CD4-positive, alpha-beta T cell treated with Interleukin-2 at 100 ng/mL for 4 hours (primary cell): ENCODE measurements around the gene NINJ1.

Experiments
- DNase-seq: peaks from one replicate; pipeline ENCODE4 v3.0.0-alpha.2; 2020; ENCODE audit warnings: low spot score

NINJ1 gene

GRCh38 chr9:93159601-93160471, 25.8 kb upstream of the NINJ1 start:
- peak; percentile 62 for DNase-seq

GRCh38 chr9:93156475-93157008, 22.5 kb upstream of the NINJ1 start:
- peak; percentile 13 for DNase-seq

DNA sequence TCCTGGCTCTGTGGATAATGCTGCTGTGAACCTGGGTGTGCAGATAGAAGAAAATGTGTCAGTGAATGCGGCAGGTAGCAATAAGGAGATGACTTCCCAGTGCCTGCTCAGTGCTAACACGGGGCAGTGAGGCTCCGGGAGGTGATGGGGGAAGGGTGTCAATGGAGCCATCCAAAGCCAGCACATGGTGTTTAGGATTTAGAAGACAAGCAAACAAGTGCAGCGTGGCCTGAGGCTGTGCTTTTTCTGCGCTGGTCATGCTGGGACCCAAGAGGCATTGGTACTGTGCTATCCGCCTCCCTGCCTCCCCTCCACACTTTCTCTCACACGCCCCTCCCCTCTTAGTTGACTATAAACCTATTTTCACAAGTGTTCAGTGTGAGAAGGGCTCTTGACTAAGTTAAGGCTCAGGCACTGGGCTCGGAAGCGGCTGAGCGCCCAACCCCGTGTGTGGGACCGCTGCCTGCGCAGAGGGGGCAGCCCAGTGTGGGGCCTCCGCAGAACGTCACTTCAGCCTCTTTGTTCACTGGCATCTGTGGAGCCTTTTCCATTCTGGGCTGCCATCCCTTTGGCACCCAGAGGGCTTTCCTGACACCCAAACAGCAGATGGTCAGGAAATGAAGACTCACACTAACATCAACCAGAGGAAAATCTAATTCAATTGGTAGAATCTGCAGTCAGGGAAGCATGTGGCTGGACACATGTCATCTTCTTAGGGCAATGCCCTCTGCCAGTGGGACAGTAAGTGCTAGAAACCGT, 21.8 kb upstream of the NINJ1 start:
- DNase-seq, result no peak

DNA sequence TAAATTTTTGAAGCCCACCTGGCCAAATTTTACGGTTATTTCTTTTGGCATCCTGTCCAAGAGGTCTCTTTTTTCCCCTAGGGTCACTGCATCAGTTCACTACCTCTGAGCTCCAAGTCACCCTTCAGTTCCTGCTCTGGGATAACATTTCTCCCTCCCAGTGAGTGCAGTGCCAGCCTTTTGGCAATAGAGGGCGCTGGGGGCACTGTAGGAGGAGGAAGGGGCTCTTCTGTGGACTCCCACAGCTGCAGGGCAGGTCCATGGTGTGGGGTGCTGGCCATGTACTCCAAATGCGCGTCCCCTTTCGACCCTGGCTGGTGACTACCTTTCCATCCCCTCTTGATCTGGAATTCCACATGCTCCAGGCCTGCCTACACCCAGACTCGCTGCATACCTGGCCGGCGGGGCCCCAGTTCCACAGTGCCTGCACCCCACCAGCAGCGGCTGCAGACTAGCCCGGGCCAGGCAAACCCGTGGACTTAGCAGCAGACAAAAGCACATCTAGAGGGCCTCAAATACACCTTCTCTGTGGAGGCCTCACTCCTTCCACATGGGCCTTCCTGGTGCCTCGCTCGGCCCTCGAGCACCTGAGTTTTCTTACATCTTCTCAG, 20.3 kb upstream of the NINJ1 start:
- DNase-seq, result peak; percentile 39

DNA sequence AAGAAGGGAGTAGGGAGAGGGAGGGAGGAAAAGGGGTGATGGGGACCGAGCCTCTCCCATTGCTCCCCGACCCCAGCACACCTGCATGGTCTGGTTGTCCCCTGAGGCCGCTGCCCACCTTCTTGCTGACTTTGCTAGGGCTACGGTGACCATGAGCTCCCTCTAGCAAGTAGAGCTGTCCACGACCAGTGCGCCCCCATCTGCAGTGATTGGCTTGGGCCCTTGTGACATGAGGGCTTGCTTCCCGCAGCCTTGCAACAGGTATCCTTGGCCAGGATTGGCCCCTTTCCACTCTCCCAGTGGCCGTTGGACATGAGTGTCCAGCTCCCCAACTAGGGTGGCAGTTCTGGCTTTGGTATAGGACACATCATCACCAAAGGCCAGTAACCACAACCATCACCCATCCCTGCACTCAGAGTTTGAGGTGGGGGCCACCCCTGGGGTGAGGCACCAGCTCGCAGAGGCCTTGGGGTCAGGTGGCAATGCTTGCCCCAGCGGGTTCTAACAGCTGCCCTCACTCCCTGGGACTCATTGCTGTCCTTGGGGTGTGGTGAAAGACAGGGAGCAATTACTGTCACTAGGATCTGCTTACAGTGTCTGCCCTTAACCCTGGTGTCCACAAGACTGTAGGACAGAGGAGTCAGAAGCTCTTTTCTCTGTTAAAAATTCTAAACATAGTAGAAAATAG, 17.2 kb upstream of the NINJ1 start:
- no peak for DNase-seq

GRCh38 chr9:93149361-93149760, 15.3 kb upstream of the NINJ1 start:
- no peak for DNase-seq

DNA sequence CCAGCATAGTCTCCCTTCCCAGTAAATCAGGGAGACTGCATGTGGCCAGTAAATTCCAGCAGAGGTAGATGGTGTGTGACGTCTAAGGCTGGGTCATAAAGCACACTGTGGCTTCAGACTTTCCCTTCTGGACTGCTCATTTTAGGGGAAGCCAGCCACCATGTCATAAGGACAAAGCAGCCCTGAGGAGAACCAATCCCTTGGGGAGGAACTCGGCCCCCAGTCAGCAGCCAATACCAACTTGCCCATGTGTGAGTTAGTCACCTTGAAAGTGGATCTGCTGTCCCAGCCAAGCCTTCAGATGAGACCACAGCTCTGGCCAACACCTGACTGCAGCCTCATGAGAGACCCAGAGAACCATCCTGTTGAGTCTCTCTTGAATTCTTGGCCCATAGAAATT, 14.7 kb upstream of the NINJ1 start:
- DNase-seq, result no peak

- no peak for DNase-seq
These were observed 13.6 kb upstream of the NINJ1 start for GRCh38 chr9:93147632-93148031.

DNA sequence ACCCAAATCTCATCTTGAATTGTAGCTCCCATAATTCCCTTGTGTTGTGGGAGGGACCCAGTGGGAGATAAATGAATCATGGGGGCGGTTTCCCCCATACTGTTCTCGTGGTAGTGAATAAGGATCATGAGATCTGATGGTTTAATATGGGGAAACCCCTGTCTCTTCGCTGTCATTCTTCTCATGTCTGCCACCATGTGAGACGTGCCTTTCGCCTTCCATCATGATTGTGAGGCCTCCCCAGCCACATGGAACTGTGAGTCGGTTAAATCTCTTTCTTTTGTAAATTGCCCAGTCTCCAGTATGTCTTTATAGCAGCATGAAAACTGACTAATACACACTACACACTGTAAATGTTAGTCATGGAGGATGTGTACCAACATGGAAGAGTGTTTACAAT, 12.6 kb upstream of the NINJ1 start:
- peak; percentile 55 for DNase-seq

DNA sequence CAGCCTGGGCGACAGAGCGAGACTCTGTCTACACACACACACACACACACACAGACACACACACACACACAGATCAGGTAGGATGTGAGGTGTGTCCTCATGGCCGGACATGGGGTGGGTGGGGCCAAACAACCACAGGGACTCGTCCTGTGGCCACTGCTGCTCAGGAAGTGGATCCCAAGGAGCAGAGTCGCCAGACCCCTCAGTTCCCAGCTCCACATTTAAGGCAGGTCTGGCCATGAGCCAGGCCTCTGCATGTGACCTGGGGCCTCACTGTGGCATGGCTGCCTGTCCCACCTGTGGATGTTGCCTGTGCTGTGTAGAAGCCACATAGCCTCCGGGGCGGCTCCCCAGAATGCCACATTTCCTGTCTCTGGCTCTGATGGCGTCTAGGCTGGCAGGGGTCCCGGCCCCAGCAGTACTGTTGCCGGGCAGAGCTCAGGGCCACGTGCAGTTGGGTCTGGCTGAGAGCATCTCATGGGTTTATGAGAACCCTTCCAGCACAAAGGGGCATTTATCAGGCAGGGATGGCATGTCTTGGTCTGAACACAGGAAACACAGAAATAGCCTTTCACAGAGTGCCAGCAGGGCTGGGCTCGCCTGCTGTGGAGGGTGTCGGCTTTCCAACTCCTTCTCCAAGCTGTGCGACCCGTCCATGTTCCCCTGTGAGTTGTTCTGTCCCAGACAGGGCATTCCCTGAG, 9.9 kb upstream of the NINJ1 start:
- DNase-seq, result peak; percentile 65

DNA sequence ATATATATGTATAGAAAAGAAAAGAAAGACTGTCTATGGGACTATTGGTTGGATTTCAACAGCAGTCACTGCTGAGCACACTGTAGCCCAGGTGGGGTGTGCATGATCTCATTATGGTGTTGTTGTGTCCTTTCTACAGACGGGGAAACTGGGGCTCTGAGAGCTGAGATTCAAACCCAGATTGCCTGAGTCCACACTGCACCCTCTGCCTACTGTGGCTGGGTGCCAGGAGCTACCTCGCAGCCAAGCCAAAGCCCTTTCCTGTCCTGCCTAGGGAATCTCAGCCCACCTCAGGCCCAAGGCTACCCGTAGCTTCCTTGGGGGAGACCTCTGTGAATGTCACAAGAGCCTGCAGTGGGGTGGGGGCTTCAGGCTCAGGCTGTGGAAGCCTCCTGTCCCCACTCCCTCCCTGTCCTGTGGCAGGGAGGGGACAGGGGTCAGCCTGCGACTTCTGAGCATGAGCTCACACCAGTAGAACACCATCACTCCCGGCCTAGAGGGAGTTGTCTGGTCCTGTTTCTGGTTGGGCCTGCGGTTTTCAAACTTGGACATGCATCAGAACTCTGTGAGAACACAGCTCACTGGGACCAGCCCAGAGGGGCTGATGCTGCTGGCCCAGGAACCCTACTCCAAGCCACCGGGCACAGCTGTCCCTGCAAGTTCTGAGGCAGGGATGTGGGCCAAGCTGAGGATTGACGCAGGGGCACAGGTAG, 7.9 kb upstream of the NINJ1 start:
- no peak for DNase-seq

- no peak for DNase-seq
These were observed 5.5 kb upstream of the NINJ1 start for GRCh38 chr9:93139365-93140182.

GRCh38 chr9:93138171-93138764, 4.2 kb upstream of the NINJ1 start:
- no peak for DNase-seq

GRCh38 chr9:93137362-93137761, 3.3 kb upstream of the NINJ1 start:
- no peak for DNase-seq

DNA sequence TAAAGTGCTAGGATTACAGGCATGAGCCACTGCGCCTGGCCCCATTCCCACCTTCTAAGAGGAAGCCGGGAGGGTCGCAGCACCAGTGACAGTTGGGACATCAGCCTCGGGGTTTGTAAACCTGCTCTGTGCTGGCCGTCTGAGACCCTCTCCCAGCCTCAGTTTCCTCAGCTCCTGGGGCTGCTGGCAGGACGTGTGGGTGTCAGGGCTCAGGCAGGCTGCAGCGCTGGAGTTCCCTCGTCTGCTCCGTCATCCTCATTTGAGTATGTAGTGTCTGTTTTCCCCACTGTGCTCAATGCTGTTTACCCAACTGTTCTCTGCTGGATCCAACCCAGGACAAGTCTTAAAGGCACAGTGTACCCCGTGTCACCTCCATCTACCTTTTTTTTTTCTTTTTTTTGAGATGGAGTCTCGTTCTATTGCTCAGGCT, 2.0 kb upstream of the NINJ1 start:
- DNase-seq, result no peak

DNA sequence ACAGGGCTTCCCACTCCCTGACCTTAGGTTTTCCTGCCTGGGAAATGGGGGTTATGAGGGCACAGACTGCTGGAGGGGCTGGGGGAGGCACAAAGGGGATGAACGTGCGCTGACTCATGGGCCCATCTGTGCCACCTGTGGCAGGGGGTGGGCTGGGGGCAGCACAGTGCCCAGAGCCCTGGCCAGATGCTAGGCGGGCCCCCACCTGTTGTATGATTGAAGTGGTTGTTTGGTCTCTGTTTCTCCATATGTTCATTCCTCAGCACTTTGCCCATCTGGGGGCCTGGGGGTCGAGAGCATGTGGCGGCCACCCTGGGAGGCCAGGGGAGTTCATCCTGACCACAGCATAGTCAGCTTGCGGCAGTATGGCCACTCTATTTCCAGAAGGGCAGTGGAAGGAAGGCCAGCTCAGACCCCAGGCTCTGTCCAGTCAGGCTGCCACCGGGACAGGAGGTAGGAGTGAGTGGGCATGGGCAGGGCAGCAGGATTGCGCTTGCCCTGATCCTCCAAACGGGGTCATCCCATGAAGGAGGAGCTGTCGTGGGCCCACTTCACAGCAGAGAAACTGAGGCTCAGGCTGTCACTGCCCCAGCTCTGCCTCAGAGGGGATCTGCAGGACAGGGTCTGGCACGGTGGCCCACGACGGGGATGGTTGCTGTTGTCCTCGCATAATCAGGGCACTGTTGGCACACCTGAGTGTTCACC, 841 bp upstream of the NINJ1 start:
- DNase-seq, result no peak

DNA sequence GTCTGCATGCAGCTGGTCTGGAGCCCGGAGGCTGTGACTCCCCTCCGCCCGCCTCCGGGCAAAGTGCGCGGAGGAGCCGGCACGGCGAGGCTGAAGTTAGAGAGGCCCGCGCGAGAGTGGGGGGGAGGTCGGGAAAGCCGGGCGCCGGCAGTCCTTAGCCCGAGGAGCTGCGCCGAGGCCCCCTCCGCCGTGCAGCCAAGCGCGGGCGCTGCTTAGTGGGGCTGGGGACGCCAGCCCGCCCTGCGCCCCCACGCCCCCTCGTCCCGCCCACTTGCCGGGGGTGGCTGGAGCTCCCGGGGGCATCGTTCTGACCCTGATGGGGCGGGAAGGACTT, 403 bp downstream of the NINJ1 start:
- DNase-seq, result no peak

GRCh38 chr9:93132946-93133680, 938 bp downstream of the NINJ1 start:
- DNase-seq, result peak; percentile 40
